ENCODE data around the gene DNAAF8.

DNA sequence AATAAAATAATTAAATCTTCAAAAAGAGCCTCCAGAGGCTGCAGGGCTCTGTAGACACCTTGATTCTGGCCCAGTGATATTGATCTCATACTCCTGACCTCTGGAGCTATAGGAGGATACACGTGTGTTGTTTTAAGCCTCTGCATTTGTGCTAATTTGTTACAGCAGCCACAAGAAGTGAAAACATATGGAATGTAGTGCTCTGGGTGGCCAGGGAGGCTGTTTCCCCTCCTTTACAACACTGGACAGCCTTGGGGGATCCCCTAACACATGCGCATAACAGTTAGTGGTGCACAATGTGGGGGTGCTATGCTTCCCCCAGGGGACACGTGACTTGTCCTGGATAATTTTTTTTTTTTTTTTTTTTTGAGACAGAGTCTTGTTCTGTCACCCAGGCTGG lies 37.3 kb downstream of the DNAAF8 start:
- TF ChIP-seq EZH2 (IDR thresholded peaks at IDR 0.05; ENCODE audit: low read depth): no peak
- no peak for TF ChIP-seq CTCF (conservative IDR thresholded peaks at IDR 0.05)

All from PC-9 (cell line).